HepG2 (cell line): ENCODE results near the gene CAPN15. TPM values are rescaled to one million over a fixed set of nuclear protein-coding genes. Genes with fewer than 3 reads are reported as not detected.

Experiments
- CAMTA2 ChIP-seq: sonication (generic); formaldehyde crosslinking; IDR thresholded peaks from 2 replicates; pipeline ENCODE4 v1.4.0; 2020; ENCODE audit warnings: mild to moderate bottlenecking, missing genetic modification reagents, borderline replicate concordance
- CTCF ChIP-seq: sonication (generic); formaldehyde crosslinking; IDR thresholded peaks from 2 replicates; pipeline ENCODE4 v1.5.0; 2020; ENCODE audit warnings: mild to moderate bottlenecking, missing genetic modification reagents, moderate library complexity
- ELF1 ChIP-seq: sonication (generic); formaldehyde crosslinking; IDR thresholded peaks from 2 replicates; pipeline ENCODE4 v1.4.0; 2020; ENCODE audit warnings: missing genetic modification reagents
- FOXJ3 ChIP-seq: sonication (generic); formaldehyde crosslinking; IDR thresholded peaks from 2 replicates; pipeline ENCODE4 v1.4.0; 2020; ENCODE audit warnings: missing genetic modification reagents, mild to moderate bottlenecking, borderline replicate concordance
- HNRNPLL ChIP-seq: fragments of 200-400 bp; formaldehyde crosslinking; IDR thresholded peaks from 2 replicates; pipeline ENCODE4 v1.6.1; 2017; ENCODE audit warnings: mild to moderate bottlenecking, low read depth, low read length; ENCODE audit not compliant: poor library complexity, severe bottlenecking
- JUN ChIP-seq: sonication (generic); formaldehyde crosslinking; IDR thresholded peaks from 2 replicates; pipeline ENCODE4 v1.4.0; 2020; ENCODE audit warnings: mild to moderate bottlenecking, missing genetic modification reagents
- MIER3 ChIP-seq: IDR thresholded peaks from 2 replicates; pipeline ENCODE4 v1.6.1; 2016; ENCODE audit warnings: missing compliant biosample characterization, borderline replicate concordance
- SAFB2 ChIP-seq: sonication (generic); formaldehyde crosslinking; IDR thresholded peaks from 2 replicates; pipeline ENCODE4 v1.5.1; 2020; ENCODE audit warnings: missing genetic modification reagents, low read depth, mild to moderate bottlenecking, borderline replicate concordance
- SIX4 ChIP-seq: sonication (generic); formaldehyde crosslinking; IDR thresholded peaks from 2 replicates; pipeline ENCODE4 v1.4.0; 2020; ENCODE audit warnings: missing genetic modification reagents
- ZBTB49 ChIP-seq: sonication (generic); formaldehyde crosslinking; IDR thresholded peaks from 2 replicates; pipeline ENCODE4 v1.4.0; 2020; ENCODE audit warnings: missing genetic modification reagents, borderline replicate concordance
- ZNF431 ChIP-seq: sonication (generic); formaldehyde crosslinking; IDR thresholded peaks from 2 replicates; pipeline ENCODE4 v1.9.0; 2022; ENCODE audit warnings: missing genetic modification reagents, low read depth, mild to moderate bottlenecking, borderline replicate concordance
- ZNF639 ChIP-seq: conservative IDR thresholded peaks from 2 replicates; pipeline ENCODE4 v1.6.1; 2018; ENCODE audit warnings: missing genetic modification reagents
- ZXDC ChIP-seq: sonication (generic); formaldehyde crosslinking; IDR thresholded peaks from 2 replicates; pipeline ENCODE4 v1.5.0; 2020; ENCODE audit warnings: mild to moderate bottlenecking, missing genetic modification reagents
- polyA plus RNA-seq, 8 experiments: library from polyadenylated mRNA; depleted of rRNA in 3 of 8; stranded (reverse) in 7 of 8; unstranded in 1 of 8; fragments of >200 nt; fragmentation: Illumina TruSeq in 4 of 8; extraction: Trizol in 4 of 8; gene quantifications; 2 replicates each; pipeline versions ENCODE4 v1.2.1 to v1.2.3, GENCODE V29; 2011 to 2016; ENCODE audit warnings: low read depth in 4 of 8, missing spikeins in 1 of 8, mixed read lengths in 1 of 8; ENCODE audit not compliant: insufficient read depth in 1 of 8
- total RNA-seq, 5 experiments: library from RNA; depleted of rRNA; stranded (reverse); fragments of >200 nt; fragmentation: Illumina TruSeq; extraction: Trizol; gene quantifications; 2 replicates each; pipeline ENCODE4 v1.2.3, GENCODE V29; 2016; ENCODE audit warnings: low read depth in 1 of 5
- TF ChIP-seq, protein P1 (sequence below): sonication (generic); formaldehyde crosslinking; IDR thresholded peaks from 2 replicates; pipeline ENCODE4 v1.4.0; 2020; ENCODE audit warnings: missing genetic modification reagents

The CAPN15 gene
- total and polyA plus RNA-seq, 2 of the 13 experiments (the other 11 are each of a cell fraction or from before 2014, with no cell fraction given): 14.9 to 24.5 TPM

- TF ChIP-seq FOXJ3 (CRISPR knock-in tag) (no peak), SAFB2 (CRISPR knock-in tag) (0 out of 2 replicates have a peak, but pooled peaks have one; percentile 50), ELF1 (CRISPR knock-in tag) (no peak), ZBTB49 (no peak), HNRNPLL (no peak), MIER3 (CRISPR knock-in tag) (no peak), CAMTA2 (CRISPR knock-in tag) (no peak), ZXDC (CRISPR knock-in tag) (no peak), JUN (no peak), CTCF (CRISPR knock-in tag) (no peak), ZNF639 (CRISPR knock-in tag) (no peak), SIX4 (no peak), ZNF431 (CRISPR knock-in tag) (no peak)
- TF ChIP-seq, protein P1, sequence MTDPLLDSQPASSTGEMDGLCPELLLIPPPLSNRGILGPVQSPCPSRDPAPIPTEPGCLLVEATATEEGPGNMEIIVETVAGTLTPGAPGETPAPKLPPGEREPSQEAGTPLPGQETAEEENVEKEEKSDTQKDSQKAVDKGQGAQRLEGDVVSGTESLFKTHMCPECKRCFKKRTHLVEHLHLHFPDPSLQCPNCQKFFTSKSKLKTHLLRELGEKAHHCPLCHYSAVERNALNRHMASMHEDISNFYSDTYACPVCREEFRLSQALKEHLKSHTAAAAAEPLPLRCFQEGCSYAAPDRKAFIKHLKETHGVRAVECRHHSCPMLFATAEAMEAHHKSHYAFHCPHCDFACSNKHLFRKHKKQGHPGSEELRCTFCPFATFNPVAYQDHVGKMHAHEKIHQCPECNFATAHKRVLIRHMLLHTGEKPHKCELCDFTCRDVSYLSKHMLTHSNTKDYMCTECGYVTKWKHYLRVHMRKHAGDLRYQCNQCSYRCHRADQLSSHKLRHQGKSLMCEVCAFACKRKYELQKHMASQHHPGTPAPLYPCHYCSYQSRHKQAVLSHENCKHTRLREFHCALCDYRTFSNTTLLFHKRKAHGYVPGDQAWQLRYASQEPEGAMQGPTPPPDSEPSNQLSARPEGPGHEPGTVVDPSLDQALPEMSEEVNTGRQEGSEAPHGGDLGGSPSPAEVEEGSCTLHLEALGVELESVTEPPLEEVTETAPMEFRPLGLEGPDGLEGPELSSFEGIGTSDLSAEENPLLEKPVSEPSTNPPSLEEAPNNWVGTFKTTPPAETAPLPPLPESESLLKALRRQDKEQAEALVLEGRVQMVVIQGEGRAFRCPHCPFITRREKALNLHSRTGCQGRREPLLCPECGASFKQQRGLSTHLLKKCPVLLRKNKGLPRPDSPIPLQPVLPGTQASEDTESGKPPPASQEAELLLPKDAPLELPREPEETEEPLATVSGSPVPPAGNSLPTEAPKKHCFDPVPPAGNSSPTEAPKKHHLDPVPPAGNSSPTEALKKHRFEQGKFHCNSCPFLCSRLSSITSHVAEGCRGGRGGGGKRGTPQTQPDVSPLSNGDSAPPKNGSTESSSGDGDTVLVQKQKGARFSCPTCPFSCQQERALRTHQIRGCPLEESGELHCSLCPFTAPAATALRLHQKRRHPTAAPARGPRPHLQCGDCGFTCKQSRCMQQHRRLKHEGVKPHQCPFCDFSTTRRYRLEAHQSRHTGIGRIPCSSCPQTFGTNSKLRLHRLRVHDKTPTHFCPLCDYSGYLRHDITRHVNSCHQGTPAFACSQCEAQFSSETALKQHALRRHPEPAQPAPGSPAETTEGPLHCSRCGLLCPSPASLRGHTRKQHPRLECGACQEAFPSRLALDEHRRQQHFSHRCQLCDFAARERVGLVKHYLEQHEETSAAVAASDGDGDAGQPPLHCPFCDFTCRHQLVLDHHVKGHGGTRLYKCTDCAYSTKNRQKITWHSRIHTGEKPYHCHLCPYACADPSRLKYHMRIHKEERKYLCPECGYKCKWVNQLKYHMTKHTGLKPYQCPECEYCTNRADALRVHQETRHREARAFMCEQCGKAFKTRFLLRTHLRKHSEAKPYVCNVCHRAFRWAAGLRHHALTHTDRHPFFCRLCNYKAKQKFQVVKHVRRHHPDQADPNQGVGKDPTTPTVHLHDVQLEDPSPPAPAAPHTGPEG (CRISPR knock-in tag): 0 out of 2 replicates have a peak, but pooled peaks have one; percentile 45
Observed at GRCh38 chr16:590188-590814, 62.8 kb downstream of the CAPN15 start (continued).
